Lower leg skin (tissue), 4 donors: ENCODE data around the gene TFAP2A. TPM values are rescaled to one million over a fixed set of nuclear protein-coding genes. Genes with fewer than 3 reads are reported as not detected.
A peak's percentile ranks its signal among the peaks of the same experiment; 100 is the strongest.

Experiments used
- DNase-seq, 2 donors: peaks; one replicate each; pipeline ENCODE4 v3.0.0-alpha.2; 2019; ENCODE audit warnings: low spot score in 2 of 2
- H3K4me3 ChIP-seq: fragments of 200-600 bp; sonication (generic); 2 replicates; pipeline ENCODE4 v1.5.1; 2017; ENCODE audit warnings: mild to moderate bottlenecking, low read depth; ENCODE audit not compliant: poor library complexity, severe bottlenecking
- CTCF ChIP-seq, 3 donors: fragments of 450-650 bp; IDR thresholded peaks; one replicate each; pipeline ENCODE4 v1.5.1; 2016; ENCODE audit warnings: antibody characterized with exemption in 3 of 3, mild to moderate bottlenecking in 3 of 3, moderate library complexity in 2 of 3
- POLR2A ChIP-seq, 2 donors: fragments of 450-650 bp; IDR thresholded peaks; one replicate each; pipeline ENCODE4 v1.6.1; 2016 to 2017; ENCODE audit warnings: antibody characterized with exemption in 2 of 2, mild to moderate bottlenecking in 1 of 2, moderate library complexity in 1 of 2
- WGBS, 2 donors: methylation state at CpG; one replicate each; pipeline ENCODE4 v1.1.5; 2018; 5-methylcytosine and 5-hydroxymethylcytosine counted together
- intact Hi-C: fragments of 100-400 bp; cut with DNase I; formaldehyde crosslinking; loops from one replicate; pipeline ENCODE4 v1.15.0; 2023; ENCODE audit warnings: low total_unique reads
- total RNA-seq, 4 donors: library from RNA; depleted of rRNA; stranded (reverse); fragments of >200 nt; gene quantifications; one replicate each; pipeline ENCODE4 v1.1.0, GENCODE V29; 2016

TFAP2A gene
- total RNA-seq, 4 donors from 2014 or later, result 62.0 to 123 (median 63.7) TPM

DNA sequence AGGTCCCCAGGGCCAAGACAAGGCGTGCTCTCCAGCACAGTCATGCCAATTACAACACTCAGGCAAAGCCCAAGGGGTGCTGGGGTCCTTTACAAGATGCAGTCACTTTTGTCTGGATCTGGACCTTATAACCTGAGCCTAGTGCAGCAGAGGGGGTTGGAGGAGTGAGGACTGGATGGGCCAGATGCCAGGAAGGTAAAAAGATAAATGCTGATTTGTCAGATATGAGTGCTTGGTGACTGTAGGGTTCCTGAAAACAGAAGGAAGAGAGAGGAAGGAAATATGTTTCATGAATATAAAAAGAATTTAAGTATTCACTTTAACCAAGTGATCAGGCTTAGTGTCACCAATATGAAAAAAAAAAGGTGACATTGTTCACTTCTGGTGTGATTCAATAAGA is 43.4 kb upstream of the TFAP2A start:
- no peak for TF ChIP-seq CTCF (IDR thresholded peaks at IDR 0.05)
- TF ChIP-seq POLR2A (IDR thresholded peaks at IDR 0.05), result no peak
- intact Hi-C loops, result no loop called here
- H3K4me3 ChIP-seq, result no peak overlapping the region
- 86 to 88% methylated on average over 1 of the region's 1 CpG for WGBS, 2 donors
- DNase-seq, result no peak

GRCh38 chr6:10453596-10453995 is 38.7 kb upstream of the TFAP2A start:
- no peak overlapping the region for H3K4me3 ChIP-seq
- intact Hi-C loops, result no loop called here
- no peak for DNase-seq
- no peak for TF ChIP-seq CTCF (IDR thresholded peaks at IDR 0.05)
- TF ChIP-seq POLR2A (IDR thresholded peaks at IDR 0.05), result no peak

GRCh38 chr6:10451828-10452509 is 37.1 kb upstream of the TFAP2A start:
- TF ChIP-seq CTCF (IDR thresholded peaks at IDR 0.05) (no peak), POLR2A (IDR thresholded peaks at IDR 0.05) (no peak)
- intact Hi-C loops, result no loop called here
- 27 to 39% methylated on average over 11 of the region's 11 CpGs for WGBS, 2 donors
- DNase-seq, result peak; percentile 63 to 87
- H3K4me3 ChIP-seq, result no peak overlapping the region

DNA sequence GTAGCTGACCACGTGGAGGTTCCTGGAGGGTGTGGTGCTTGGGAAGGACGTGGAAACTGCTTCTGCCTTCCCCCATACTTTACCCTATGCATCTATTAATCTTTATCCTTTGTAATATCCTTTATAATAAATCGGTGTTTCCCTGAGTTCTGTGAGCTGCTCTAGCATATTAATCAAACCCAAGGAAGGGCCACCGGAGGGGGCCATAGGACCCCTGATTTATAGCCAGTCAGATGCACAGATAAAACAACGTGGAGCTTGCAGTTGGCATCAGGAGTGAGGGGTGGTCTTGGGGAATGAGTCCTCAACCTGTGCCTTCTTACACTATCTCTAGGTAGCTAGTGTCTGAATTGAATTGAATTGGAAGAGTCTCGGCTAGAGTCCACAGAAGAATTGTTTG is 36.5 kb upstream of the TFAP2A start:
- H3K4me3 ChIP-seq, result no peak overlapping the region
- WGBS, 2 donors, result 46 to 54% methylated on average over 6 of the region's 6 CpGs
- intact Hi-C loops, result no loop called here
- TF ChIP-seq CTCF (IDR thresholded peaks at IDR 0.05) (no peak), POLR2A (IDR thresholded peaks at IDR 0.05) (no peak)
- no peak for DNase-seq

DNA sequence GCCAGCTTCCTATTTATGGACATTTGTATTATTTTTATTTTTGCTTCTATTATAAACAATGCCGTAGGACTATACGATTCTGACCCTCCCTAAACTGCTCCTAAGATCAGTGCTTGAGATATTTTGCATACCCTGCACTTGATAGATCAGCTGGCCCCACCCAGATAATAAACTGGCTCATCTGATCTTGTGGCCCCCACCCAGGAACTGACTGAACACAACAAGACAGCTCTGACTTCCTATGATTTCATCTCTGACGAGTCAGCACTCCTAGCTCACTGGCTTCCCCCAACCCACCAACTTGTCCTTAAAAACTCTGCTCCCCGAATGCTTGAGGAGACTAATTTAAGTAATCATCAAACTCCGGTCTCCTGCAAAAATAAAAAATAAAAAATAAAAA is 34.9 kb upstream of the TFAP2A start:
- TF ChIP-seq POLR2A (IDR thresholded peaks at IDR 0.05), result no peak
- TF ChIP-seq CTCF (IDR thresholded peaks at IDR 0.05), result no peak
- WGBS, 2 donors, result 61 to 64% methylated on average over 5 of the region's 5 CpGs
- no peak overlapping the region for H3K4me3 ChIP-seq
- intact Hi-C loops, result no loop called here
- DNase-seq, result no peak

GRCh38 chr6:10448096-10448495 is 33.2 kb upstream of the TFAP2A start:
- 46 to 63% methylated on average over 1 of the region's 1 CpG for WGBS, 2 donors
- TF ChIP-seq CTCF (IDR thresholded peaks at IDR 0.05) (no peak), POLR2A (IDR thresholded peaks at IDR 0.05) (no peak)
- no peak overlapping the region for H3K4me3 ChIP-seq
- no peak for DNase-seq
- intact Hi-C loops, result no loop called here
